ENCODE measurements around the gene SSC4D. TPM values are rescaled to one million over a fixed set of nuclear protein-coding genes. Genes with fewer than 3 reads are reported as not detected.

Gene SSC4D
- total and polyA plus RNA-seq, 9 of the 15 experiments (the other 6 are each of a cell fraction or from before 2014, with no cell fraction given), result 0.06 to 1.1 (median 0.85) TPM; not detected in 1

GRCh38 chr7:76358481-76359110 is 50.9 kb downstream of the SSC4D start, which contains the start of gene YWHAG (continued):
- TF ChIP-seq ZBTB7A (IDR thresholded peaks at IDR 0.05; ENCODE audit: borderline replicate concordance, control insufficient read depth, low read depth, low read length) (peak; percentile 92; the same call in 1 of the 2 replicates), SMARCA5 (IDR thresholded peaks at IDR 0.05) (peak; percentile 52; the same call in 1 of the 2 replicates), OTX1 (CRISPR knock-in tag; IDR thresholded peaks at IDR 0.05) (0 out of 2 replicates have a peak, but pooled peaks have one; percentile 30), EWSR1 (IDR thresholded peaks at IDR 0.05; ENCODE audit: borderline replicate concordance, low read depth, partially characterized antibody) (no peak), ZFX (CRISPR knock-in tag; IDR thresholded peaks at IDR 0.05) (peak; percentile 75), CBX8 (IDR thresholded peaks at IDR 0.05; ENCODE audit: borderline replicate concordance, extremely low read depth, low read depth, low read length, poor library complexity, severe bottlenecking) (no peak), TAF7 (tag; IDR thresholded peaks at IDR 0.05) (peak; percentile 48), ZBTB17 (CRISPR knock-in tag; IDR thresholded peaks at IDR 0.05) (no peak), SREBF2 (CRISPR knock-in tag; IDR thresholded peaks at IDR 0.05) (no peak), ZNF507 (tag; conservative IDR thresholded peaks at IDR 0.05) (no peak), MAX (CRISPR knock-in tag; IDR thresholded peaks at IDR 0.05) (peak; percentile 46; the same call in 1 of the 2 replicates), CHD2 (IDR thresholded peaks at IDR 0.05; ENCODE audit: low read depth, low read length) (peak; percentile 41; the same call in 1 of the 2 replicates), MGA (IDR thresholded peaks at IDR 0.05) (no peak), ZNF212 (CRISPR knock-in tag; IDR thresholded peaks at IDR 0.05) (0 out of 2 replicates have a peak, but pooled peaks have one; percentile 42), E2F4 (CRISPR knock-in tag; IDR thresholded peaks at IDR 0.05; ENCODE audit: low read depth) (no peak)

Data from K562 (cell line).